NCI-H82 (cell line): Measurements from ENCODE around the gene MERTK.

Experiments
- DNase-seq: peaks from one replicate; lab custom pipeline; 2025; lab: John Stamatoyannopoulos, UW

MERTK gene

GRCh38 chr2:111977240-111977639 lies 78.8 kb downstream of the MERTK start:
- no peak for DNase-seq

- peak; percentile 51 for DNase-seq
Observed at GRCh38 chr2:111978452-111979170, 80.2 kb downstream of the MERTK start.

GRCh38 chr2:111981666-111982065 lies 83.3 kb downstream of the MERTK start:
- DNase-seq, result no peak

GRCh38 chr2:111982822-111983221 lies 84.4 kb downstream of the MERTK start:
- no peak for DNase-seq

- DNase-seq, result no peak
Observed at GRCh38 chr2:111983478-111984212, 85.2 kb downstream of the MERTK start.

- DNase-seq, result no peak
Observed at GRCh38 chr2:111984213-111984604, 85.8 kb downstream of the MERTK start.

- no peak for DNase-seq
Observed at GRCh38 chr2:111985514-111985913, 87.1 kb downstream of the MERTK start.

GRCh38 chr2:111986116-111986900 lies 87.9 kb downstream of the MERTK start:
- peak; percentile 11 for DNase-seq

GRCh38 chr2:111990375-111990774 lies 92.0 kb downstream of the MERTK start:
- no peak for DNase-seq

- DNase-seq, result no peak
Observed at GRCh38 chr2:111990856-111991255, 92.4 kb downstream of the MERTK start.

GRCh38 chr2:111994042-111994441 lies 95.6 kb downstream of the MERTK start:
- no peak for DNase-seq

GRCh38 chr2:111995148-111995547 lies 96.7 kb downstream of the MERTK start:
- DNase-seq, result no peak

- no peak for DNase-seq
Observed at GRCh38 chr2:111999809-112000208, 101.4 kb downstream of the MERTK start.

- no peak for DNase-seq
Observed at GRCh38 chr2:112000399-112001135, 102.2 kb downstream of the MERTK start.

- DNase-seq, result peak; percentile 5
Observed at GRCh38 chr2:112001136-112001715, 102.8 kb downstream of the MERTK start.

GRCh38 chr2:112001942-112002341 lies 103.5 kb downstream of the MERTK start:
- DNase-seq, result no peak

- DNase-seq, result no peak
Observed at GRCh38 chr2:112003576-112004252, 105.3 kb downstream of the MERTK start.

GRCh38 chr2:112004253-112004645 lies 105.8 kb downstream of the MERTK start:
- DNase-seq, result peak; percentile 15

GRCh38 chr2:112005406-112006075 lies 107.1 kb downstream of the MERTK start:
- no peak for DNase-seq

GRCh38 chr2:112006076-112006410 lies 107.6 kb downstream of the MERTK start:
- DNase-seq, result no peak

GRCh38 chr2:112007493-112007892 lies 109.1 kb downstream of the MERTK start:
- DNase-seq, result no peak
